ENCODE results near the gene MAZ.

Gene MAZ

GRCh38 chr16:29858149-29858849, 52.0 kb downstream of the MAZ start:
- DNase-seq: no peak

- DNase-seq: no peak
Measured at GRCh38 chr16:29858974-29859373, 52.6 kb downstream of the MAZ start.

GRCh38 chr16:29860218-29860617, 53.9 kb downstream of the MAZ start:
- no peak for DNase-seq

Measured in NCI-H446 treated with DMSO at 0.1 percent for 48 hours (cell line).